ENCODE results near the gene LEP.

LEP gene

GRCh38 chr7:128233471-128233870 is 7.6 kb upstream of the LEP start:
- TF ChIP-seq EGR1 (IDR thresholded peaks at IDR 0.05) (no peak), FOXM1 (IDR thresholded peaks at IDR 0.05; ENCODE audit: borderline replicate concordance, low read depth) (no peak), TAF1 (IDR thresholded peaks at IDR 0.05; ENCODE audit: low read depth) (no peak), ZBTB7A (IDR thresholded peaks at IDR 0.05; ENCODE audit: low read depth) (no peak), EP300 (IDR thresholded peaks at IDR 0.05; ENCODE audit: borderline replicate concordance) (no peak), NFIC (IDR thresholded peaks at IDR 0.05) (no peak), TEAD4 (IDR thresholded peaks at IDR 0.05) (no peak), RAD21 (IDR thresholded peaks at IDR 0.05; ENCODE audit: low read depth) (no peak), CREB1 (IDR thresholded peaks at IDR 0.05; ENCODE audit: low read depth) (no peak), TCF12 (IDR thresholded peaks at IDR 0.05; ENCODE audit: low read depth) (no peak), YY1 (IDR thresholded peaks at IDR 0.05; ENCODE audit: low read depth) (no peak), CEBPB (IDR thresholded peaks at IDR 0.05) (no peak), USF1 (IDR thresholded peaks at IDR 0.05) (no peak), REST (IDR thresholded peaks at IDR 0.05; ENCODE audit: low read depth) (no peak)
- TF ChIP-seq, protein P1, sequence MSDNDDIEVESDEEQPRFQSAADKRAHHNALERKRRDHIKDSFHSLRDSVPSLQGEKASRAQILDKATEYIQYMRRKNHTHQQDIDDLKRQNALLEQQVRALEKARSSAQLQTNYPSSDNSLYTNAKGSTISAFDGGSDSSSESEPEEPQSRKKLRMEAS (IDR thresholded peaks at IDR 0.05): no peak

DNA sequence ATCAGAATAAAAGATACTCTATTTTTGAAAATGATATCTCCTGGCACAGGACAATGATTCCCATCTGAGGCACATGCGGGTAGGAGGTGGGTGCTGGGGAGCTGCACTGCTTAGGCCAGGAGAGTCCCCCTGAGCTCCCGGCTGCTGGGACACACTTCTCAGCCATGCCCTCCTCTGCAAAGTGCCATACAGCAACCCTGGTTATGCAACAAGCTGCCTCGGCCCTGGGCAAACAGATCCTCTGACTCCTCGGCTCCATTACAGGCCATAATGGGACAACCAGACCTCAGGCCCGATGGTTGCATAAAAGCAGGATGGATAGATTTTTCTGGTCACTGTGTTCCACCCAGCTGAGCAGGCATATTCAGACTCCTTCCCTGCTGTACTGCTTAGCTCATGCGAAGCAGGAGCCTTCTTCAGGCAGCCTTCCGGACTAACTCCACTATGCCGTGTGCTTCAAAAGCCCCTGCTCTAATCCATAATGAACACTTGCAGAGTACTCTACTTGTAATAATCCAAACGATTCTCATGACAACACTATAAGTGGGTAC is 6.5 kb upstream of the LEP start:
- TF ChIP-seq TEAD4 (IDR thresholded peaks at IDR 0.05) (no peak), ZBTB7A (IDR thresholded peaks at IDR 0.05; ENCODE audit: low read depth) (no peak), NFIC (IDR thresholded peaks at IDR 0.05) (no peak), TAF1 (IDR thresholded peaks at IDR 0.05; ENCODE audit: low read depth) (no peak), RAD21 (IDR thresholded peaks at IDR 0.05; ENCODE audit: low read depth) (no peak), YY1 (IDR thresholded peaks at IDR 0.05; ENCODE audit: low read depth) (no peak), REST (IDR thresholded peaks at IDR 0.05; ENCODE audit: low read depth) (no peak), CEBPB (IDR thresholded peaks at IDR 0.05) (no peak), EP300 (IDR thresholded peaks at IDR 0.05; ENCODE audit: borderline replicate concordance) (no peak), TCF12 (IDR thresholded peaks at IDR 0.05; ENCODE audit: low read depth) (no peak), EGR1 (IDR thresholded peaks at IDR 0.05) (no peak), FOXM1 (IDR thresholded peaks at IDR 0.05; ENCODE audit: borderline replicate concordance, low read depth) (no peak), USF1 (IDR thresholded peaks at IDR 0.05) (no peak), CREB1 (IDR thresholded peaks at IDR 0.05; ENCODE audit: low read depth) (no peak)
- TF ChIP-seq, protein P1 (IDR thresholded peaks at IDR 0.05): no peak

- TF ChIP-seq NFIC (IDR thresholded peaks at IDR 0.05): no peak
- no peak for TF ChIP-seq TEAD4 (IDR thresholded peaks at IDR 0.05)
- TF ChIP-seq ZBTB7A (IDR thresholded peaks at IDR 0.05; ENCODE audit: low read depth): no peak
- no peak for TF ChIP-seq EGR1 (IDR thresholded peaks at IDR 0.05)
- no peak for TF ChIP-seq FOXM1 (IDR thresholded peaks at IDR 0.05; ENCODE audit: borderline replicate concordance, low read depth)
- TF ChIP-seq RAD21 (IDR thresholded peaks at IDR 0.05; ENCODE audit: low read depth): no peak
- no peak for TF ChIP-seq REST (IDR thresholded peaks at IDR 0.05; ENCODE audit: low read depth)
- TF ChIP-seq USF1 (IDR thresholded peaks at IDR 0.05): no peak
- TF ChIP-seq TCF12 (IDR thresholded peaks at IDR 0.05; ENCODE audit: low read depth): no peak
- TF ChIP-seq CEBPB (IDR thresholded peaks at IDR 0.05): no peak
- TF ChIP-seq EP300 (IDR thresholded peaks at IDR 0.05; ENCODE audit: borderline replicate concordance): no peak
- TF ChIP-seq CREB1 (IDR thresholded peaks at IDR 0.05; ENCODE audit: low read depth): no peak
- TF ChIP-seq TAF1 (IDR thresholded peaks at IDR 0.05; ENCODE audit: low read depth): no peak
- TF ChIP-seq, protein P1 (IDR thresholded peaks at IDR 0.05): no peak
- no peak for TF ChIP-seq YY1 (IDR thresholded peaks at IDR 0.05; ENCODE audit: low read depth)
These were observed 5.6 kb upstream of the LEP start for GRCh38 chr7:128235471-128235870.

Measured in Ishikawa (cell line).